EL (cell line): Measurements from ENCODE around the gene RGL1.

Source experiments
- DNase-seq: peaks from one replicate; pipeline ENCODE4 v3.0.0-alpha.2; 2016

RGL1 gene

GRCh38 chr1:183870351-183871077 is 65.6 kb downstream of the RGL1 start:
- no peak for DNase-seq

DNA sequence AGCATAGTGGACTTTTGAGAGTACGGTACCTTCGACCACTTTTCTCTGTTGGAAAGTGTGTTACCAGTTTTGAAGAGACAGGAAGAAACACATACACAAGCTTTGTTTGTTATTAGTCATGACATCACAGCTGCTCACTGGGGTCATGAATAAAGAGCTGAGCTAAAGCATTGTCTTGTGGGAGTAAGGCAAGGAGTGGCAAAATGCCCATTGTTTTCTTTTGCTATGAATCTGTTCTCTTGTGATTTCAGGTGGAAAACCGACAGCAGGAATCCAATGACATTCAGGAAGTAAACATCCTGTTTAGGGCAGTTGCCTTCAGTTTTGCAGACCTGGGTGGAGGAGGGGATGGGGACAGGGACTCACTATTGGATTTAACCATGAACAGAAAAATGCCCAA is 66.2 kb downstream of the RGL1 start:
- DNase-seq = peak; percentile 35

DNA sequence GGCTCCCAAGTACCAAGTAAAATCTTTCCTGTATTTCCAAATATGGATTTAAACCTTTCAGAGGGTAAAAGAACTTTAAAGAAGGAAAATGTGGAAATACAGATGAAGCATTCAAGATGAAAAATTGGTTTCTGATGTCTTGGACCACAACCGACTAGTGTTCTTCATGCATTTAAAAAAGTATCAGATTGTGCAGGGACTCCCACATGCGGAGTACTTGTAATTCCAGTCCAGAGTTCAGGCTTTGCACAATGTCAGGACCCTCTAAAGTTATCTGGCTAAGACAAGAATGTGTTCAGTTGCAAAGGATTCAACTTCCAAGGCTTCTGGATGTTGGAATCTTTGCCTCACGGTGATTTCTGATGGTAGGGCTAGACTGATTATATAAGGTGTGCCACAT is 66.7 kb downstream of the RGL1 start:
- no peak for DNase-seq

DNA sequence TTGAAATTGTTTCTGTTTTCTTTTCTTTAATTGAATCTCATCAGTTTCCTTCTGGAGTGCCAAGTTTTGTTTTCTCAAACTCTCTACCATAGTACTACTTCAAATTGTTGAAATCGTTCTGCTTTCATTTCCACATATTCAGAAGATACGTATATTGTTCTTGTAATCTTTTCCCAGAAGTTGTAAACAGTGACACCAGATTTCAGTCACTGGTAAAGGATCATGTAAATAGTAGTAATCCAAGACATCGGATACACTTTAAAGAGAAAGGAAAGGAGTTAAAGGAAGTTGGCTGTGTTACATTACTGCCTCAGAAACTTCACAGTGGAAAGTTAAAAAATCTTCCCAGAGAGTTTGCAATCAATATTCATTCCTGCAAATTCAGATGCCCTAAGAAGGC is 67.5 kb downstream of the RGL1 start:
- DNase-seq = no peak

- no peak for DNase-seq
Measured at GRCh38 chr1:183873642-183874041, 68.7 kb downstream of the RGL1 start.

- no peak for DNase-seq
Measured at GRCh38 chr1:183876309-183876708, 71.4 kb downstream of the RGL1 start.

DNA sequence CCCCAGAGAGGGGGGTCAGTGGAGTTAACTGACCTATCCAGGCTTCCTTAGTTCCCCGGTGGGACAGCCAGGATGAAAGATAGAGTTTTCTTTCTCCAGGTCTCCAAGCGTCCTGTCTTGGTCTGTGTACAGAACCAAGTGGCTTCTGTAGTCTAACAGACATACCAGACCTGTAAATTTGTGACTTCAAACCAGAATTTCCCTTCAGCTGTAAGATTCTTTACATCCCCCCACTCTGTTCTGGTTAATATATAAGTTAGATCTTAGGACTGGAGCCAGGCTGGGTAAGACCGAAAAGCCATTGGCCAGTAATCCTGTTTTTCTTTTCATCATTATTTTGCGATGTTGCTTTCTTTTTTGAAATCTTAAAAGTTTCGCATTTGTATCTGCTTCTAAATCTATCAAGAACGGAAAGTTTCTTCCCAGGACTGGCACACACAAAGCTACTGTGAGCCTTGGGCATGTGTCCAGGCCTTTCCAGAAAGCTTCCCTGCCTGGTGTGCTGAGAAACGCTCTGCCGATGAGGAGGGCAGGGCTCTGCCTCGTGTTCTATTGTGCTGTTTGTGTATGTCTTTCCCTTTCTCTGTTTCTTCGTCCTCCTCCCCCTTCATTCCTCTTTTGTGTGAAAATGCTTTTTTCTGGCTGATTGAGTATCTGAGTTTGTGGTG is 72.3 kb downstream of the RGL1 start:
- DNase-seq = peak; percentile 27

DNA sequence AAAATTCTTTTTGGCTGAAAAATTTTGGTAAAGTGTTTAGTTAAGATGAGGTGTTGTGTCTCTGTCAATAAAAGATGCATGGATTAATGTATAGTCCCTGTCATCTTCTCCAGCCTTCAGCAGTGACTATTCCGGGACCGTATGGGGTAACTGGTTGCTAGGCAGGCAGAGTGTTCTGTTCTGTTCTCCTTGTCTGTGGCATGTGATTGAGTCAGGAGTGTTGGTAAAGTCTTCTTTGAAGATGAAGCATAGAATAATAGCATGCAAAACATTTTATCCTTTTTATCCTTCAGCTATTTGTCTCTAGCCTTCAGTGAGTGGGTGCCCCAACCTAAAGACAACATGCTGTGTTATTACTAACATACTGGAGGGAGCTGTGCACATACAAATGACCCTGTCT is 74.6 kb downstream of the RGL1 start:
- no peak for DNase-seq

GRCh38 chr1:183879966-183880365 is 75.0 kb downstream of the RGL1 start:
- no peak for DNase-seq

GRCh38 chr1:183880531-183881243 is 75.8 kb downstream of the RGL1 start:
- no peak for DNase-seq

GRCh38 chr1:183881387-183882131 is 76.6 kb downstream of the RGL1 start:
- peak; percentile 94 for DNase-seq

DNA sequence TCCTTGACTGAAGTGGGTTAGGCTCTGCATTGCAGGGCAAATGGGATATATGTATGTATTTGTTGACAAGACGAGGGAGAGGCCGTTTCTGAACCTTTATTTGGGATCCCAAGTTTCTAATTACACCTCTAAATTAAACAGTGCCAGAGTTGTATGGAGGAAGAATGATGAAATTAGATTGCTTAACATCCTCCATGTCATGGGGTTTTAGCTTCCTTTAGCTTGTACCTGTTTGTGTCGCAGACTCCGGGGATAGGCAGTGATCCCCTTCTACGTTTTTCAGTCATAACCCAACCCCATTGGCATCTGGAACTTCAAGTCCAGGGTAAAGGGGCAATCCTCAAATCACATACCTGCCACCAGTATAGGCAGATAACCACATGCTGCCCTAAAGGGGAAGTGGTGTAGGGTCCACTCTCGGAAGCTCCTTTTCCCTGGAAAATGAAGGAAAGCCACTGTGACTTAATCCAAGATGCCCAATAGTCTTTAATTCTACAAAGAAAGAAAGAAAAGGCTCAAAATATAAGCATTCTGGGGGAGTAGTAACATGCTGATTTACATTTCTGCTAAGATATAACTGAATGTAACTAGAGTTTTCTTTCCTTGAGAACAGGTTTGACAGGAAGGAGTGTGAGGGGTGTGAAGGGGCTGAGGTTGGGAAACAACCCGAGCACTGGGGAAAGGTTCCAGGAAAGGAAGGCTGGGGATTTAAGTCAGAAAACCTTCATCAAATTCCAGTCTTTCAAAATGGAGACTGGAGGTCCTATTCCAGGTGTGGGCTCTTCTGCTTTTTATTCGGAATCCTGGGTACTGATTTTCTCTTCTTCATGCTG is 77.6 kb downstream of the RGL1 start:
- no peak for DNase-seq

DNA sequence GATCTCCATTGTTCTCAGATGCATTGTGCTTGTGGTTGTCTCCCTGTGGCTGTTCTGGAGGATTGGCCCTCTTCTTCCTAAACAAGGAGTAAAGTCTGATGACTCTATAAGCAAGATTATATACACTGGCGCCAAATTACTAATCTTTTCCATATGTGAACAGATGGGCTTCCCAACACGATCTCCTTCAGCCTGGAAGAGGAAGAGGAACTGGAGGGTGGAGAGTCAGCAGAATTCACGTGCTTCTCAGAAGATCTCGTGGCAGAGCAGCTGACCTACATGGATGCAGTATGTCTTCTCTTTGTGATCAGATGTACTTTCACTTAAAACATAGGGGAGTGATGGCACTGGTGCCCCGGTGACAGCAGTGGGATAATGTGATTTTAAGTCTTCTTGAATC is 78.7 kb downstream of the RGL1 start:
- DNase-seq = no peak

DNA sequence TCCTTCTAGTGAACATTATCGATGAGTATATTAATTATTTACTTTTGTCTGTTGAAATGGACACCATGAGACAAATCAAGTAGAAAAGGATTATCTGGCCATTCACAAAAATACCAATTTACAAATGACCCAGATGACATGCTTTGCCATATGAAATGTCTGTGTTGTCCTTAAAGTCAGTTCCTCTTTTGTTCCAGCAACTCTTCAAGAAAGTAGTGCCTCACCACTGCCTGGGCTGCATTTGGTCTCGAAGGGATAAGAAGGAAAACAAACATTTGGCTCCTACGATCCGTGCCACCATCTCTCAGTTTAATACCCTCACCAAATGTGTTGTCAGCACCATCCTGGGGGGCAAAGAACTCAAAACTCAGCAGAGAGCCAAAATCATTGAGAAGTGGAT is 79.6 kb downstream of the RGL1 start:
- no peak for DNase-seq

GRCh38 chr1:183885142-183885735 is 80.3 kb downstream of the RGL1 start:
- DNase-seq = peak; percentile 28

DNA sequence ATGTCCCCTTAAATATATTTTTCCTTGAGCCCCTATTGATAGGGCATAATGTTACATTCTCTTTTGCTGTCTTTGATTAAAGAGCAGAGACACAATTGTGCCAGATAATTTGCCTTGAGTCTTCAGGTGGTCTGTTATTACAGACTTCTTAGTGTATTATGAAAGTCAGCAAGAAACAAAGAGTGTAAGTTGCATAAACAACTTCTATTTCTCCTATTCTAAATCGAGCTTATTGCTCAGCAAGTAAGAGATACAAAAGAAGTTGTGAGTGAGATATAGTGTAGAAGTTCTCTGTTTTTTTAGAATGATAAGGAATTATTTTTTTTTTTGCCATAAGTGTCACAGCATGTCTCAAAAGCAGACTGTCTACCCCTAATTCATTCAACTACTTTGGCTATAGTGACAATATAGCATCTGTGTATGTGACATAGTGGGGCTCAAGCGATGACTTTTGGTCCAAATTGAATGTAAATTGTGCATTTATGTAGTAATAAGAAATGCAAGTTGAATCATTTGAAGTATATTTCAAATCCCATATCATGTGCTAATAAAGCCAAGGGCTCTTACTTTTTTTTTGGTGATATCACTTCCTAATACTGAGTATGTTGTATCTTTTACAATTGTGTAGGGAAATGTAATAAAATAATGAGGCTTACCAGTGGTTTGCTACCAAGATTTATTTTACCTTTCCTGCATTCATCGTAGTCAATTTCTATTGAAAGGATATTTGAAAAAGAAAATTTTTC is 81.3 kb downstream of the RGL1 start:
- no peak for DNase-seq

DNA sequence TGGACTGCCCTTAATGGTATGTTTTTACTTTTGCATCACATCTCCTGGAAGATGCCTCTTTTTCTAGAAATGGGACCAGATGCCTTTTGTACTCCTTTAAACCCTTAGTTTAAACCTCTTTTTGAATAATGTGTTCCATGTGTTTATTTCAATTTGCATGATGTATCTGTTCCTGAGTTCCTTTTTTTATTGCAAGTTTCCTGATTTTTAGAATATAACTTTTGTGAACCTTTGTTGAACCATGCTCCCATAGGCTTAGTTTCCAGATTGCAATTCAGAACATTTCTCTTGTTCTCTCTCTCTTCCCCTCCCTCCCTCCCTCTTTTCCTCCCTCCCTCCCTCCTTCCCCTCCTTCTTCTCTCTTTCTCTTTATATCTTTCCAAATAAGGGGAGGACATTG is 81.9 kb downstream of the RGL1 start:
- DNase-seq = no peak

DNA sequence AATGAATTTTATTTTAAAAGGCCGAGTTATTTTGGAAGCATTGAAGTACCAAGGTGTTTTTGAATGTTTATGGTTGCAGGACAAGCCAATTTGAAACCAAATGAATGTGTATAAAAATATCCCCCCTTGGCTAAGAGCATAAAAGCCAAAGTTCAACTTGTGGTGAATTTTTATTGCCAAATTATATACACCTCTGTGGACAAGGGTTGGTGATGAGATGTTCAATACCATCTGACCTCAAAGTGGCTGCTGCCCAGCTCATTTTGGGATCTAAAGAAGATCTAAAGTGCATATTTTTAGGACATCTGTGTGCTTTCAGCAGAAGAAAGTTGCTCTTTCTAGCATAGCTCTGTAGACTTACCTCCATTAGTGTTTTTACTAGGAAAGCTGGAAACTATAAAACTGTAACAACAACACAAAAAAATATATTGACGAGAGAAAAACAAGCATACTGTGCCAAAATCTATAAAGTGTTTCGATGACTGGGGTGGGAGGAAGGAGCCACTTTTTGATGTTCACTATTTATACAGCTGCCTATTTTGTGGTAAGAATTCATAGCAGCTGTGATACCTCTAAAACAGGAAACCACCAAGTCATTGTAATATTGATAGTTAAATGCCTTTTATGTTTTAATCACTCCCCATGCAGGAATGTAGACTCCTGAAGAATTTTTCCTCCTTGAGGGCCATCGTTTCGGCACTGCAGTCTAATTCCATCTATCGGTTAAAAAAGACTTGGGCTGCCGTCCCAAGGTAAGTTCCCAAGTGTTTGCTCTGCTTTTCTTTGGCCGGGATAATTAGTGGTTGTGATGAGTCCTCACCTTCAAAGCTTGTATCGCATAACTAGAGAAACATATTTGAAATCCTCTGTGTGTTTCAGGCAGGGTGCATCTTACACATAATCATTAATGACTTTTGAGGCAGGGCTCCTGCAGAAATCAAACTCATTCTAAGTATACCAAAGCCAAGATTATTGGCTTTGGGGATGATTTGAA is 83.2 kb downstream of the RGL1 start:
- no peak for DNase-seq

- no peak for DNase-seq
Measured at GRCh38 chr1:183889095-183889494, 84.2 kb downstream of the RGL1 start.
